K562 (cell line): ENCODE data around the gene C2CD4D. TPM values are rescaled to one million over a fixed set of nuclear protein-coding genes. Genes with fewer than 3 reads are reported as not detected.
A peak's percentile ranks its signal among the peaks of the same experiment; 100 is the strongest.

ENCODE experiments used
- ATAC-seq: fragments of 200-7000 bp; cut with Tn5 transposase; 3 replicates; pipeline ENCODE4 v1.9.1; 2020; ENCODE audit warnings: moderate library complexity
- BruUV-seq: library from RNA; stranded (reverse); fragments of 400-500 nt; replicated peaks from 2 replicates; lab custom pipeline; 2021; lab: Mats Ljungman, UMichigan
- CTCF ChIA-PET: fragments of 300-600 bp; formaldehyde crosslinking; extraction: SDS; loops from one replicate; lab custom pipeline; 2021; ENCODE audit warnings: low intra/inter-chr PET ratio; lab: Yijun Ruan, JAX
- POLR2A ChIA-PET: fragments of 300-600, 350-650 bp; sonication (Branson Sonifier 250); formaldehyde crosslinking; extraction: SDS; loops from one replicate; lab custom pipeline; 2021; ENCODE audit warnings: antibody characterized with exemption, inconsistent platforms; lab: Yijun Ruan, JAX
- DNase-seq, 4 experiments: peaks; one replicate each; pipeline versions ENCODE4 v3.0.0 to v3.0.0-alpha.2; 2011 to 2018; ENCODE audit warnings: low spot score in 3 of 4, mixed read lengths in 3 of 4; ENCODE audit errors: extremely low read depth in 1 of 4
- FAIRE-seq: peaks from 2 replicates; lab custom pipeline; 2011; peaks lifted over from hg19 to GRCh38; lab: Jason Lieb, UNC
- H2AFZ ChIP-seq: 2 replicates; pipeline ENCODE4 v1.6.0; 2011; ENCODE audit warnings: low read depth, low read length, control low read depth, inconsistent platforms
- H3K27ac ChIP-seq: fragments of 200-600 bp; 3 replicates; pipeline ENCODE4 v1.8.0; 2011; ENCODE audit warnings: low read depth, mild to moderate bottlenecking, control low read depth, inconsistent platforms, low read length, moderate library complexity, mixed read lengths; ENCODE audit errors: extremely low read depth
- H3K27me3 ChIP-seq, 2 experiments: fragments of 300-600 bp in 1 of 2; 2 replicates in 1 of 2; 3 replicates in 1 of 2; pipeline versions ENCODE4 v1.6.0 to v1.8.0; 2011; ENCODE audit warnings: inconsistent platforms in 2 of 2, low read length in 2 of 2, mild to moderate bottlenecking in 1 of 2, mixed read lengths in 1 of 2, moderate library complexity in 1 of 2; ENCODE audit not compliant: control insufficient read depth in 2 of 2, insufficient read depth in 2 of 2
- H3K36me3 ChIP-seq: fragments of 300-600 bp; 3 replicates; pipeline ENCODE4 v1.8.0; 2011; ENCODE audit warnings: mild to moderate bottlenecking, low read length, inconsistent platforms; ENCODE audit not compliant: control insufficient read depth, insufficient read depth
- H3K4me1 ChIP-seq, 2 experiments: fragments of 200-600 bp in 1 of 2; replicated peaks in 1 of 2; 2 replicates in 1 of 2; 3 replicates in 1 of 2; pipeline versions ENCODE4 v1.5.1 to v1.8.0; 2011; ENCODE audit warnings: inconsistent platforms in 2 of 2, low read length in 2 of 2, mild to moderate bottlenecking in 1 of 2, mixed read lengths in 1 of 2, moderate library complexity in 1 of 2; ENCODE audit not compliant: control insufficient read depth in 2 of 2, insufficient read depth in 2 of 2
- H3K4me2 ChIP-seq: 2 replicates; pipeline ENCODE4 v1.6.1; 2011; ENCODE audit warnings: low read length, control low read depth, inconsistent platforms, mixed read lengths; ENCODE audit not compliant: insufficient read depth
- H3K4me3 ChIP-seq: fragments of 200-600 bp; sonication (generic), shearing (Covaris generic); 2 replicates; pipeline ENCODE4 v1.5.1; 2016; ENCODE audit warnings: control low read depth, inconsistent platforms
- H3K79me2 ChIP-seq: fragments of 200-600 bp; 3 replicates; pipeline ENCODE4 v1.8.0; 2011; ENCODE audit warnings: low read length, inconsistent platforms; ENCODE audit not compliant: control insufficient read depth, insufficient read depth
- H3K9ac ChIP-seq, 2 experiments: 2 replicates each; pipeline versions ENCODE4 v1.6.0 to v1.6.1; 2011; ENCODE audit warnings: low read depth in 2 of 2, low read length in 2 of 2, control low read depth in 1 of 2, inconsistent platforms in 1 of 2, mild to moderate bottlenecking in 1 of 2, mixed read lengths in 1 of 2; ENCODE audit not compliant: insufficient read depth in 1 of 2
- H3K9me1 ChIP-seq: one replicate; pipeline ENCODE4 v1.6.0; 2011; ENCODE audit warnings: inconsistent platforms, mild to moderate bottlenecking, low read length, moderate library complexity; ENCODE audit not compliant: control insufficient read depth, insufficient read depth
- H3K9me3 ChIP-seq: replicated peaks from 2 replicates; pipeline ENCODE4 v1.5.1; 2011; ENCODE audit warnings: low read depth, low read length, inconsistent platforms; ENCODE audit not compliant: control insufficient read depth, insufficient read depth
- H4K20me1 ChIP-seq: replicated peaks from 2 replicates; pipeline ENCODE4 v1.6.1; 2011; ENCODE audit warnings: low read length, inconsistent platforms, mixed read lengths; ENCODE audit not compliant: control insufficient read depth, insufficient read depth
- ARID2 ChIP-seq: fragments of 450-650 bp; IDR thresholded peaks from 2 replicates; pipeline ENCODE4 v1.6.1; 2017; ENCODE audit warnings: antibody characterized with exemption, mild to moderate bottlenecking
- BRCA1 ChIP-seq, 2 experiments: fragments of 450-650 bp in 1 of 2; sonication (generic) in 1 of 2; formaldehyde crosslinking in 1 of 2; IDR thresholded peaks; 2 replicates each; pipeline versions ENCODE4 v1.5.0 to v1.6.1; 2017 to 2020; ENCODE audit warnings: mild to moderate bottlenecking in 1 of 2, missing genetic modification reagents in 1 of 2
- CAMTA2 ChIP-seq: fragments of 250-450 bp; sonication (Bioruptor Pico); conservative IDR thresholded peaks from 2 replicates; pipeline ENCODE4 v1.5.1; 2022
- CEBPB ChIP-seq: fragments of 450-650 bp; IDR thresholded peaks from 2 replicates; pipeline ENCODE4 v1.6.1; 2016; ENCODE audit warnings: missing genetic modification characterization, missing compliant biosample characterization
- FOSL1 ChIP-seq: fragments of 200-800 bp; sonication (Bioruptor generic); conservative IDR thresholded peaks from 2 replicates; pipeline ENCODE4 v1.6.1; 2016; ENCODE audit warnings: missing genetic modification characterization, missing compliant biosample characterization
- KDM5B ChIP-seq: fragments of 200-600 bp; sonication (generic); IDR thresholded peaks from 2 replicates; pipeline ENCODE4 v1.6.1; 2012; ENCODE audit warnings: low read depth, mild to moderate bottlenecking, moderate library complexity, low read length, control low read depth, inconsistent platforms; ENCODE audit not compliant: insufficient replicate concordance
- MAFG ChIP-seq: fragments of 450-650 bp; conservative IDR thresholded peaks from 2 replicates; pipeline ENCODE4 v1.6.1; 2016; ENCODE audit warnings: missing genetic modification characterization, missing compliant biosample characterization
- MCM2 ChIP-seq: fragments of 450-650 bp; IDR thresholded peaks from 2 replicates; pipeline ENCODE4 v1.6.1; 2017; ENCODE audit warnings: low read depth, mild to moderate bottlenecking
- PHB ChIP-seq: fragments of 250-450 bp; sonication (Bioruptor Pico); IDR thresholded peaks from 2 replicates; pipeline ENCODE4 v1.5.0; 2021
- RBM15 ChIP-seq: fragments of 200-400 bp; formaldehyde crosslinking; IDR thresholded peaks from 2 replicates; pipeline ENCODE4 v1.6.1; 2018; ENCODE audit warnings: mild to moderate bottlenecking, low read length, moderate library complexity; ENCODE audit not compliant: insufficient read depth
- SETDB1 ChIP-seq: IDR thresholded peaks from one replicate; pipeline ENCODE4 v1.6.1; 2012; ENCODE audit warnings: low read length, control low read depth, inconsistent platforms
- SIX5 ChIP-seq, 2 experiments: IDR thresholded peaks; 2 replicates each; pipeline ENCODE4 v1.6.1; 2011; ENCODE audit warnings: low read length in 2 of 2, borderline replicate concordance in 1 of 2, low read depth in 1 of 2, mild to moderate bottlenecking in 1 of 2, moderate library complexity in 1 of 2; ENCODE audit not compliant: insufficient read depth in 1 of 2
- SMARCA5 ChIP-seq: fragments of 450-650 bp; IDR thresholded peaks from 2 replicates; pipeline ENCODE4 v1.6.1; 2016
- TEAD1 ChIP-seq, 2 experiments: fragments of 450-650 bp in 1 of 2; sonication (generic) in 1 of 2; formaldehyde crosslinking; IDR thresholded peaks; 2 replicates each; pipeline versions ENCODE4 v1.4.0 to v1.8.0; 2020 to 2022; ENCODE audit warnings: mild to moderate bottlenecking in 2 of 2, missing genetic modification reagents in 1 of 2
- ZNF146 ChIP-seq: IDR thresholded peaks from one replicate; pipeline ENCODE4 v1.6.1; 2018; ENCODE audit warnings: missing compliant biosample characterization; ENCODE audit not compliant: unreplicated experiment
- ZNF316 ChIP-seq: fragments of 450-650 bp; IDR thresholded peaks from 2 replicates; pipeline ENCODE4 v1.6.1; 2016
- WGBS: fragments of 100-300 bp; shearing (Covaris generic); methylation state at CpG from one replicate; pipeline ENCODE4 v1.1.6; 2016; ENCODE audit warnings: low coverage, mixed read lengths; ENCODE audit not compliant: insufficient coverage; ENCODE audit errors: missing lambda C conversion rate; 5-methylcytosine and 5-hydroxymethylcytosine counted together
- in situ Hi-C: fragments of 300-500 bp; cut with MboI; formaldehyde crosslinking; loops from 4 replicates; pipeline ENCODE4 v1.15.0; 2018; ENCODE audit warnings: inconsistent platforms, mixed read lengths
- intact Hi-C: fragments of 100-400 bp; cut with micrococcal nuclease; formaldehyde crosslinking; loops from 2 replicates; pipeline ENCODE4 v1.14.2; 2022
- polyA plus RNA-seq, 8 experiments: library from polyadenylated mRNA; depleted of rRNA in 4 of 8; stranded (reverse) in 5 of 8; unstranded in 3 of 8; fragments of >200 nt; fragmentation: Nextera tagmentation in 2 of 8; fragmentation: Illumina TruSeq in 1 of 8; extraction: Ambion mirVana in 2 of 8; extraction: Trizol in 1 of 8; gene quantifications; 2 replicates each; pipeline versions ENCODE4 v1.2.1 to v1.2.3, GENCODE V29; 2011 to 2014; ENCODE audit warnings: inconsistent platforms in 1 of 8, missing spikeins in 1 of 8
- total RNA-seq, 7 experiments: library from RNA; depleted of rRNA in 6 of 7; stranded (reverse); fragments of >200 nt in 6 of 7; fragmentation: Illumina TruSeq in 2 of 7; extraction: Trizol in 2 of 7; gene quantifications; 2 replicates each; pipeline versions ENCODE4 v1.2.1 to v1.2.3, GENCODE V29; 2011 to 2021; ENCODE audit warnings: low replicate concordance in 1 of 7
- TF ChIP-seq, protein P1 (sequence below): IDR thresholded peaks from 2 replicates; pipeline ENCODE4 v1.6.1; 2011; ENCODE audit warnings: borderline replicate concordance, low read depth, mild to moderate bottlenecking, moderate library complexity, low read length; ENCODE audit not compliant: insufficient read depth, poor library complexity, severe bottlenecking
- TF ChIP-seq, protein P2 (sequence below): fragments of 250-450 bp; sonication (Bioruptor Pico); IDR thresholded peaks from 2 replicates; pipeline ENCODE4 v1.4.0; 2020; ENCODE audit warnings: mild to moderate bottlenecking, moderate library complexity

C2CD4D gene
- total and polyA plus RNA-seq, 9 of the 15 experiments (the other 6 are each of a cell fraction or from before 2014, with no cell fraction given), result not detected

GRCh38 chr1:151875419-151876097 lies 35.9 kb upstream of the C2CD4D start:
- H3K4me3 ChIP-seq, result no peak overlapping the region
- no peaks in the 10 kb centered on the region for H4K20me1 ChIP-seq
- intact Hi-C loops (no loop called here), in situ Hi-C loops (no loop called here)
- no peaks in the 10 kb centered on the region for H3K9me3 ChIP-seq
- 81% methylated on average over 1 of the region's 1 CpG for WGBS
- H3K9me1 ChIP-seq, result peaks cover 3% of the 10 kb centered on the region
- ChIA-PET POLR2A (interaction anchor here (0.6 kb wide), 1 partner anchor 281 kb away, joined by 3 read pairs; no protein-coding TSS in a partner anchor), CTCF (no interaction called here)
- no peak overlapping the region for H2AFZ ChIP-seq
- H3K4me2 ChIP-seq, result no peak overlapping the region
- FAIRE-seq, result no peak
- no peaks in the 10 kb centered on the region for H3K27me3 ChIP-seq
- DNase-seq, result no peak
- no peaks in the 10 kb centered on the region for H3K4me1 ChIP-seq
- peaks cover 40% of the 10 kb centered on the region; the same call in 2 of the 3 replicates for H3K36me3 ChIP-seq
- H3K27ac ChIP-seq, result no peak overlapping the region
- H3K79me2 ChIP-seq, result no peaks in the 10 kb centered on the region
- no peak for ATAC-seq
- no TSS peak for BruUV-seq
- no peak overlapping the region for H3K9ac ChIP-seq
- TF ChIP-seq, protein P1, sequence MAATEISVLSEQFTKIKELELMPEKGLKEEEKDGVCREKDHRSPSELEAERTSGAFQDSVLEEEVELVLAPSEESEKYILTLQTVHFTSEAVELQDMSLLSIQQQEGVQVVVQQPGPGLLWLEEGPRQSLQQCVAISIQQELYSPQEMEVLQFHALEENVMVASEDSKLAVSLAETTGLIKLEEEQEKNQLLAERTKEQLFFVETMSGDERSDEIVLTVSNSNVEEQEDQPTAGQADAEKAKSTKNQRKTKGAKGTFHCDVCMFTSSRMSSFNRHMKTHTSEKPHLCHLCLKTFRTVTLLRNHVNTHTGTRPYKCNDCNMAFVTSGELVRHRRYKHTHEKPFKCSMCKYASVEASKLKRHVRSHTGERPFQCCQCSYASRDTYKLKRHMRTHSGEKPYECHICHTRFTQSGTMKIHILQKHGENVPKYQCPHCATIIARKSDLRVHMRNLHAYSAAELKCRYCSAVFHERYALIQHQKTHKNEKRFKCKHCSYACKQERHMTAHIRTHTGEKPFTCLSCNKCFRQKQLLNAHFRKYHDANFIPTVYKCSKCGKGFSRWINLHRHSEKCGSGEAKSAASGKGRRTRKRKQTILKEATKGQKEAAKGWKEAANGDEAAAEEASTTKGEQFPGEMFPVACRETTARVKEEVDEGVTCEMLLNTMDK, result no peak
- no peak for TF ChIP-seq RBM15
- TF ChIP-seq ZNF146 (CRISPR knock-in tag), result no peak
- TF ChIP-seq MCM2, result no peak
- no peak for TF ChIP-seq ARID2
- TF ChIP-seq MAFG, result peak; percentile 29; the same call in 1 of the 2 replicates
- TF ChIP-seq TEAD1 (CRISPR knock-in tag; IDR thresholded peaks at IDR 0.05), result no peak
- no peak for TF ChIP-seq CEBPB (tag)
- no peak for TF ChIP-seq BRCA1 (IDR thresholded peaks at IDR 0.05)
- TF ChIP-seq BRCA1 (CRISPR knock-in tag; IDR thresholded peaks at IDR 0.05), result no peak
- TF ChIP-seq FOSL1 (tag), result no peak
- no peak for TF ChIP-seq SETDB1
- TF ChIP-seq, protein P2, sequence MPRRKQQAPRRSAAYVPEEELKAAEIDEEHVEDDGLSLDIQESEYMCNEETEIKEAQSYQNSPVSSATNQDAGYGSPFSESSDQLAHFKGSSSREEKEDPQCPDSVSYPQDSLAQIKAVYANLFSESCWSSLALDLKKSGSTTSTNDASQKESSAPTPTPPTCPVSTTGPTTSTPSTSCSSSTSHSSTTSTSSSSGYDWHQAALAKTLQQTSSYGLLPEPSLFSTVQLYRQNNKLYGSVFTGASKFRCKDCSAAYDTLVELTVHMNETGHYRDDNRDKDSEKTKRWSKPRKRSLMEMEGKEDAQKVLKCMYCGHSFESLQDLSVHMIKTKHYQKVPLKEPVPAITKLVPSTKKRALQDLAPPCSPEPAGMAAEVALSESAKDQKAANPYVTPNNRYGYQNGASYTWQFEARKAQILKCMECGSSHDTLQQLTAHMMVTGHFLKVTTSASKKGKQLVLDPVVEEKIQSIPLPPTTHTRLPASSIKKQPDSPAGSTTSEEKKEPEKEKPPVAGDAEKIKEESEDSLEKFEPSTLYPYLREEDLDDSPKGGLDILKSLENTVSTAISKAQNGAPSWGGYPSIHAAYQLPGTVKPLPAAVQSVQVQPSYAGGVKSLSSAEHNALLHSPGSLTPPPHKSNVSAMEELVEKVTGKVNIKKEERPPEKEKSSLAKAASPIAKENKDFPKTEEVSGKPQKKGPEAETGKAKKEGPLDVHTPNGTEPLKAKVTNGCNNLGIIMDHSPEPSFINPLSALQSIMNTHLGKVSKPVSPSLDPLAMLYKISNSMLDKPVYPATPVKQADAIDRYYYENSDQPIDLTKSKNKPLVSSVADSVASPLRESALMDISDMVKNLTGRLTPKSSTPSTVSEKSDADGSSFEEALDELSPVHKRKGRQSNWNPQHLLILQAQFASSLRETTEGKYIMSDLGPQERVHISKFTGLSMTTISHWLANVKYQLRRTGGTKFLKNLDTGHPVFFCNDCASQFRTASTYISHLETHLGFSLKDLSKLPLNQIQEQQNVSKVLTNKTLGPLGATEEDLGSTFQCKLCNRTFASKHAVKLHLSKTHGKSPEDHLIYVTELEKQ, result no peak
- TF ChIP-seq SMARCA5, result no peak
- no peak for TF ChIP-seq PHB (CRISPR knock-in tag)
- no peak for TF ChIP-seq CAMTA2 (CRISPR knock-in tag)
- TF ChIP-seq KDM5B, result no peak
- no peak for TF ChIP-seq SIX5 (IDR thresholded peaks at IDR 0.05; ENCODE audit: borderline replicate concordance in 1 of 2, insufficient read depth in 1 of 2, low read depth in 1 of 2, low read length in 2 of 2)
- TF ChIP-seq ZNF316, result peak; percentile 87
